Measurements from ENCODE around the gene SMIM12. TPM values are rescaled to one million over a fixed set of nuclear protein-coding genes. Genes with fewer than 3 reads are reported as not detected.

The SMIM12 gene
- total and polyA plus RNA-seq, 2 of the 8 experiments (the other 6 are each of a cell fraction or from before 2014, with no cell fraction given), result 40.9 to 49.2 TPM

DNA sequence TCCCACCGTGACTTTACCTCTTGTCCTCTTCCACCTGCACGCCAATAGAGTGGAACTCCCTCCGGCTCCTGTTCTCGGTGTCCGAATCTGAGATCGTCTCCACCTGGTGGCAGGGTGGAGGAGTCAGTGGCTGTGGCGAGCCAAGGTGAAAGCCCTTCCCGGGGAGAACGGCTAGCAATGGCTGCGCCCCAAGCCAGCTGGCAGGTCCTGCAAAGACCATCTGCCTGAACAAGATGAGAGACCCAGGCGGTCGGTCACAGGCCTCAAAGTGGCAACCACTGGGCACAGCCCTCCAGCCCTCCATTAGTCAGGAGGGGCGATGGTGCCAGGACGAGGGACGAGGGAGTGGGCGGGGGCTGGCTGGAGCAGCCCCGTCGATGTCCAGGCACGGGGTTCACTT is 25.4 kb upstream of the SMIM12 start:
- no peak overlapping the region for H2AK5ac ChIP-seq (ENCODE audit: low read depth, low read length)
- no peak overlapping the region for H3K4ac ChIP-seq (replicated peaks; ENCODE audit: insufficient read length, low read depth, low read length)
- H2BK120ac ChIP-seq (replicated peaks; ENCODE audit: low read depth, low read length), result no peak overlapping the region
- H2BK5ac ChIP-seq (ENCODE audit: low read depth, low read length), result peak overlapping the region; percentile 61; the same call in 1 of the 2 replicates
- peaks cover 0 to 16% (median 13%) of the 10 kb centered on the region in 4 experiments; a peak in 6 of 7 replicates for H3K27me3 ChIP-seq (replicated peaks in 1 of 4; ENCODE audit: control insufficient read depth in 3 of 4, extremely low read depth in 1 of 4, insufficient read depth in 3 of 4, low read length in 3 of 4)
- H2BK20ac ChIP-seq (ENCODE audit: low read length), result no peak overlapping the region
- H3K23me2 ChIP-seq (ENCODE audit: low read depth, low read length), result peaks cover 9% of the 10 kb centered on the region; the same call in 1 of the 2 replicates
- peak overlapping the region; percentile 97; the same call in 1 of the 2 replicates for H2BK15ac ChIP-seq (ENCODE audit: low read length)
- H2AFZ ChIP-seq (ENCODE audit: low read length), result peak overlapping the region; percentile 81; the same call in 1 of the 2 replicates
- peak; percentile 4; the same call in 1 of the 2 replicates for TF ChIP-seq PHF8 (conservative IDR thresholded peaks at IDR 0.05; ENCODE audit: low read depth, low read length)
- peak; percentile 24; the same call in 1 of the 2 replicates for TF ChIP-seq TAF1 (IDR thresholded peaks at IDR 0.05; ENCODE audit: low read depth, low read length)
- TF ChIP-seq, protein P1, sequence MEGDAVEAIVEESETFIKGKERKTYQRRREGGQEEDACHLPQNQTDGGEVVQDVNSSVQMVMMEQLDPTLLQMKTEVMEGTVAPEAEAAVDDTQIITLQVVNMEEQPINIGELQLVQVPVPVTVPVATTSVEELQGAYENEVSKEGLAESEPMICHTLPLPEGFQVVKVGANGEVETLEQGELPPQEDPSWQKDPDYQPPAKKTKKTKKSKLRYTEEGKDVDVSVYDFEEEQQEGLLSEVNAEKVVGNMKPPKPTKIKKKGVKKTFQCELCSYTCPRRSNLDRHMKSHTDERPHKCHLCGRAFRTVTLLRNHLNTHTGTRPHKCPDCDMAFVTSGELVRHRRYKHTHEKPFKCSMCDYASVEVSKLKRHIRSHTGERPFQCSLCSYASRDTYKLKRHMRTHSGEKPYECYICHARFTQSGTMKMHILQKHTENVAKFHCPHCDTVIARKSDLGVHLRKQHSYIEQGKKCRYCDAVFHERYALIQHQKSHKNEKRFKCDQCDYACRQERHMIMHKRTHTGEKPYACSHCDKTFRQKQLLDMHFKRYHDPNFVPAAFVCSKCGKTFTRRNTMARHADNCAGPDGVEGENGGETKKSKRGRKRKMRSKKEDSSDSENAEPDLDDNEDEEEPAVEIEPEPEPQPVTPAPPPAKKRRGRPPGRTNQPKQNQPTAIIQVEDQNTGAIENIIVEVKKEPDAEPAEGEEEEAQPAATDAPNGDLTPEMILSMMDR (IDR thresholded peaks at IDR 0.05; ENCODE audit: control extremely low read depth in 1 of 3, insufficient read depth in 1 of 3, low read depth in 1 of 3, low read length in 3 of 3), result peak; percentile 62 to 81 (median 72)
- 0 out of 2 replicates have a peak, but pooled peaks have one; percentile 39 for TF ChIP-seq SP4 (IDR thresholded peaks at IDR 0.05; ENCODE audit: low read length)
- no peak for TF ChIP-seq CTBP2 (IDR thresholded peaks at IDR 0.05; ENCODE audit: borderline replicate concordance, insufficient read depth, insufficient read length, low read length)
- TF ChIP-seq RAD21 (IDR thresholded peaks at IDR 0.05 in 1 of 2, conservative IDR thresholded peaks at IDR 0.05 in 1 of 2; ENCODE audit: low read depth in 2 of 2, low read length in 2 of 2), result peak; percentile 38 to 50; a peak in 3 of 4 replicates
- TF ChIP-seq YY1 (IDR thresholded peaks at IDR 0.05; ENCODE audit: low read depth, low read length), result peak; percentile 88
- no peak for TF ChIP-seq EP300 (IDR thresholded peaks at IDR 0.05; ENCODE audit: borderline replicate concordance in 1 of 2, low read depth in 2 of 2, low read length in 2 of 2)
- no peak overlapping the region for H3K27ac ChIP-seq (ENCODE audit: low read depth, low read length)
- 14% methylated on average over 19 of the region's 19 CpGs; no CpG with 5 or more reads in 1 of the 2 experiments for WGBS, 2 experiments (ENCODE audit: extremely low coverage in 1 of 2, insufficient coverage in 1 of 2, insufficient read length in 1 of 2, insufficient replicate concordance in 2 of 2, low coverage in 1 of 2, low lambda C conversion rate in 2 of 2, missing lambda C conversion rate in 1 of 2)
- 0 out of 2 replicates have a peak overlapping the region, but pooled peaks have one; percentile 23 for H4K8ac ChIP-seq (ENCODE audit: extremely low read depth, insufficient read depth, low read length)
- H2BK12ac ChIP-seq (ENCODE audit: low read depth, low read length), result no peak overlapping the region; the same call in 1 of the 2 replicates
- peak overlapping the region; percentile 20; the same call in 1 of the 2 replicates for H3K18ac ChIP-seq (ENCODE audit: extremely low read depth, low read length)
- POLR2A ChIA-PET (ENCODE audit: partially characterized antibody), result interaction anchor here (0.6 to 2.3 kb wide), 9 partner anchors 11 to 44 kb away, joined by 3 to 12 read pairs (median 3); partner anchors contain the start of genes DLGAP3 and SMIM12
- FAIRE-seq (no peak), DNase-seq (ENCODE audit: low read depth in 1 of 2, low spot score in 2 of 2) (peak in 1 of 2 experiments; percentile 83)
- no peaks in the 10 kb centered on the region for H3K36me3 ChIP-seq (ENCODE audit: control insufficient read depth in 2 of 4, insufficient read depth in 4 of 4, low read length in 3 of 4)
- no peaks in the 10 kb centered on the region for H3K9me3 ChIP-seq (ENCODE audit: insufficient read depth in 2 of 2, low read depth in 1 of 2, low read length in 1 of 2)
- H3K56ac ChIP-seq (replicated peaks; ENCODE audit: insufficient read length, low read depth, low read length), result peak overlapping the region; percentile 18
- peak overlapping the region in 2 of 4 experiments; percentile 35 to 45; a peak in 4 of 7 replicates for H3K9ac ChIP-seq (replicated peaks in 1 of 4; ENCODE audit: extremely low read depth in 1 of 4, low read depth in 3 of 4, low read length in 3 of 4)
- H3K23ac ChIP-seq (ENCODE audit: insufficient read length), result no peak overlapping the region
- H3K4me3 ChIP-seq (ENCODE audit: extremely low read depth in 1 of 4, insufficient read depth in 2 of 4, low read depth in 3 of 4, low read length in 4 of 4), result peak overlapping the region; percentile 45 to 74 (median 69)
- H3K79me2 ChIP-seq (ENCODE audit: control insufficient read depth in 1 of 2, insufficient read depth in 2 of 2, low read length in 2 of 2), result no peaks in the 10 kb centered on the region
- no peak overlapping the region for H4K91ac ChIP-seq (replicated peaks; ENCODE audit: insufficient read length, low read length)
- H3K79me1 ChIP-seq (ENCODE audit: low read depth, low read length), result no peaks in the 10 kb centered on the region
- H3K4me2 ChIP-seq (ENCODE audit: insufficient read depth in 1 of 2, low read depth in 2 of 2, low read length in 2 of 2), result peak overlapping the region; percentile 62 to 84
- CTCF ChIA-PET (ENCODE audit: partially characterized antibody), result interaction anchor here (0.6 to 9.8 kb wide), 14 partner anchors 12 to 486 kb away, joined by 3 to 81 read pairs (median 4); partner anchors contain the start of gene SMIM12
- H4K5ac ChIP-seq (ENCODE audit: insufficient read length, low read depth, low read length), result no peak overlapping the region
- peaks cover 0 to 10% (median 7%) of the 10 kb centered on the region in 4 experiments; a peak in 6 of 7 replicates for H3K4me1 ChIP-seq (replicated peaks in 1 of 4; ENCODE audit: control insufficient read depth in 3 of 4, insufficient read depth in 4 of 4, low read length in 3 of 4)
- no peak overlapping the region for H3K14ac ChIP-seq (ENCODE audit: insufficient read length)
- peaks cover 0 to 2% of the 10 kb centered on the region in 2 experiments for H4K20me1 ChIP-seq (replicated peaks in 1 of 2; ENCODE audit: control insufficient read depth in 1 of 2, insufficient read depth in 2 of 2, low read length in 2 of 2)
